HepG2 (cell line): ENCODE results near the gene PLOD3. TPM values are rescaled to one million over a fixed set of nuclear protein-coding genes. Genes with fewer than 3 reads are reported as not detected.

Experiments used
- ATAC-seq: fragments of 200-7000 bp; cut with Tn5 transposase; 3 replicates; pipeline ENCODE4 v1.9.1; 2020; ENCODE audit warnings: mild to moderate bottlenecking, moderate library complexity
- BruUV-seq: library from RNA; stranded (reverse); fragments of 400-500 nt; replicated peaks from 2 replicates; lab custom pipeline; 2021; lab: Mats Ljungman, UMichigan
- CTCF ChIA-PET: fragments of 300-600 bp; formaldehyde crosslinking; extraction: SDS; loops from one replicate; lab custom pipeline; 2021; ENCODE audit warnings: low total read pairs, inconsistent platforms, low intra/inter-chr PET ratio; lab: Yijun Ruan, JAX
- POLR2A ChIA-PET: fragments of 350-600 bp; sonication (Branson Sonifier 250); formaldehyde crosslinking; loops from one replicate; lab custom pipeline; 2020; ENCODE audit warnings: antibody characterized with exemption, inconsistent platforms; lab: Yijun Ruan, JAX
- DNase-seq: peaks from one replicate; pipeline ENCODE4 v3.0.0-alpha.2; 2015; ENCODE audit warnings: low spot score
- FAIRE-seq: peaks from 3 replicates; lab custom pipeline; 2011; peaks lifted over from hg19 to GRCh38; lab: Jason Lieb, UNC
- H2AFZ ChIP-seq: one replicate; pipeline ENCODE4 v1.6.1; 2011; ENCODE audit warnings: low read length, inconsistent platforms
- H3K27ac ChIP-seq: fragments of 300-600 bp; 3 replicates; pipeline ENCODE4 v1.8.0; 2011; ENCODE audit warnings: mixed run types, mild to moderate bottlenecking, mixed read lengths, low read length, inconsistent platforms; ENCODE audit not compliant: insufficient read depth; ENCODE audit errors: extremely low read length
- H3K27me3 ChIP-seq, 2 experiments: fragments of 200-600 bp in 1 of 2; 2 replicates in 1 of 2; 3 replicates in 1 of 2; pipeline versions ENCODE4 v1.6.0 to v1.8.0; 2011; ENCODE audit warnings: low read length in 2 of 2, mild to moderate bottlenecking in 2 of 2, moderate library complexity in 2 of 2, inconsistent platforms in 1 of 2; ENCODE audit not compliant: insufficient read depth in 2 of 2, control insufficient read depth in 1 of 2
- H3K36me3 ChIP-seq, 2 experiments: fragments of 200-600 bp in 1 of 2; replicated peaks in 1 of 2; 2 replicates in 1 of 2; 3 replicates in 1 of 2; pipeline versions ENCODE4 v1.5.1 to v1.8.0; 2011; ENCODE audit warnings: low read length in 2 of 2, inconsistent platforms in 1 of 2; ENCODE audit not compliant: insufficient read depth in 2 of 2, control insufficient read depth in 1 of 2
- H3K4me1 ChIP-seq: 2 replicates; pipeline ENCODE4 v1.5.1; 2012; ENCODE audit warnings: low read length, inconsistent platforms; ENCODE audit not compliant: insufficient read depth
- H3K4me2 ChIP-seq: 2 replicates; pipeline ENCODE4 v1.6.0; 2011; ENCODE audit warnings: low read depth, low read length, inconsistent platforms
- H3K4me3 ChIP-seq, 3 experiments: fragments of 200-600 bp in 1 of 3; sonication (generic), shearing (Covaris generic) in 1 of 3; replicated peaks in 1 of 3; 2 replicates each; pipeline ENCODE4 v1.5.1; 2011 to 2016; ENCODE audit warnings: low read length in 3 of 3, inconsistent platforms in 2 of 3, low read depth in 2 of 3, mild to moderate bottlenecking in 2 of 3, control low read depth in 1 of 3, mixed read lengths in 1 of 3; ENCODE audit not compliant: insufficient read depth in 1 of 3
- H3K79me2 ChIP-seq: one replicate; pipeline ENCODE4 v1.6.1; 2011; ENCODE audit warnings: low read length, inconsistent platforms; ENCODE audit not compliant: insufficient read depth
- H3K9ac ChIP-seq: 2 replicates; pipeline ENCODE4 v1.6.0; 2011; ENCODE audit warnings: mild to moderate bottlenecking, low read depth, low read length, inconsistent platforms; ENCODE audit not compliant: insufficient read depth
- H3K9me3 ChIP-seq: 2 replicates; pipeline ENCODE4 v1.5.1; 2012; ENCODE audit warnings: mild to moderate bottlenecking, low read length
- H4K20me1 ChIP-seq: 2 replicates; pipeline ENCODE4 v1.6.0; 2011; ENCODE audit warnings: inconsistent platforms, mild to moderate bottlenecking, low read length, moderate library complexity; ENCODE audit not compliant: insufficient read depth
- ARHGAP35 ChIP-seq: sonication (generic); formaldehyde crosslinking; IDR thresholded peaks from 2 replicates; pipeline ENCODE4 v1.9.0; 2022; ENCODE audit warnings: mild to moderate bottlenecking, inconsistent platforms, moderate library complexity, missing genetic modification reagents, borderline replicate concordance
- ATRX ChIP-seq: sonication (generic); formaldehyde crosslinking; IDR thresholded peaks from 2 replicates; pipeline ENCODE4 v1.4.0; 2020; ENCODE audit warnings: missing genetic modification reagents, borderline replicate concordance
- GTF2F1 ChIP-seq: fragments of 150-350 bp; IDR thresholded peaks from 2 replicates; pipeline ENCODE4 v1.6.1; 2014; ENCODE audit warnings: low read length
- HDAC1 ChIP-seq: sonication (generic); formaldehyde crosslinking; IDR thresholded peaks from 2 replicates; pipeline ENCODE4 v1.5.1; 2020; ENCODE audit warnings: mild to moderate bottlenecking, missing genetic modification reagents
- MEIS1 ChIP-seq: sonication (generic); formaldehyde crosslinking; IDR thresholded peaks from 2 replicates; pipeline ENCODE4 v1.9.0; 2021; ENCODE audit warnings: mild to moderate bottlenecking, missing genetic modification reagents, moderate library complexity, borderline replicate concordance
- NBN ChIP-seq: fragments of 450-650 bp; conservative IDR thresholded peaks from 2 replicates; pipeline ENCODE4 v1.6.1; 2017
- NFRKB ChIP-seq: fragments of 450-650 bp; IDR thresholded peaks from 2 replicates; pipeline ENCODE4 v1.6.1; 2017
- PHF21A ChIP-seq: sonication (generic); formaldehyde crosslinking; IDR thresholded peaks from 2 replicates; pipeline ENCODE4 v1.5.0; 2020; ENCODE audit warnings: mild to moderate bottlenecking, missing genetic modification reagents
- SALL2 ChIP-seq: sonication (generic); formaldehyde crosslinking; IDR thresholded peaks from 2 replicates; pipeline ENCODE4 v1.8.1; 2023; ENCODE audit warnings: mild to moderate bottlenecking, missing genetic modification reagents, inconsistent platforms
- STAT5B ChIP-seq: sonication (generic); formaldehyde crosslinking; IDR thresholded peaks from 2 replicates; pipeline ENCODE4 v1.4.0; 2020; ENCODE audit warnings: missing genetic modification reagents
- ZBTB1 ChIP-seq: sonication (generic); formaldehyde crosslinking; IDR thresholded peaks from 2 replicates; pipeline ENCODE4 v1.4.0; 2020; ENCODE audit warnings: missing genetic modification reagents, borderline replicate concordance
- ZFY ChIP-seq: sonication (generic); formaldehyde crosslinking; IDR thresholded peaks from 2 replicates; pipeline ENCODE4 v1.4.0; 2020; ENCODE audit warnings: missing genetic modification reagents
- ZNF350 ChIP-seq: sonication (generic); formaldehyde crosslinking; IDR thresholded peaks from 2 replicates; pipeline ENCODE4 v1.4.0; 2020; ENCODE audit warnings: mild to moderate bottlenecking, low read depth, missing genetic modification reagents, borderline replicate concordance
- WGBS: methylation state at CpG from one replicate; pipeline ENCODE4 v1.1.6; 2017; ENCODE audit warnings: low lambda C conversion rate; 5-methylcytosine and 5-hydroxymethylcytosine counted together
- in situ Hi-C: cut with HindIII; loops from 2 replicates; pipeline ENCODE4 v1.10.0; 2017; ENCODE audit warnings: low pct_unique_long_range_greater_than_20kb; ENCODE audit not compliant: extremely low pct_ligation_motif_present
- intact Hi-C: fragments of 100-400 bp; cut with micrococcal nuclease; formaldehyde crosslinking; loops from one replicate; pipeline ENCODE4 v1.10.0; 2022; ENCODE audit not compliant: unreplicated experiment
- polyA plus RNA-seq, 8 experiments: library from polyadenylated mRNA; depleted of rRNA in 3 of 8; stranded (reverse) in 7 of 8; unstranded in 1 of 8; fragments of >200 nt; fragmentation: Illumina TruSeq in 4 of 8; extraction: Trizol in 4 of 8; gene quantifications; 2 replicates each; pipeline versions ENCODE4 v1.2.1 to v1.2.3, GENCODE V29; 2011 to 2016; ENCODE audit warnings: low read depth in 4 of 8, missing spikeins in 1 of 8, mixed read lengths in 1 of 8; ENCODE audit not compliant: insufficient read depth in 1 of 8
- total RNA-seq, 5 experiments: library from RNA; depleted of rRNA; stranded (reverse); fragments of >200 nt; fragmentation: Illumina TruSeq; extraction: Trizol; gene quantifications; 2 replicates each; pipeline ENCODE4 v1.2.3, GENCODE V29; 2016; ENCODE audit warnings: low read depth in 1 of 5
- TF ChIP-seq, protein P1 (sequence below): sonication (generic); formaldehyde crosslinking; IDR thresholded peaks from 2 replicates; pipeline ENCODE4 v1.5.1; 2020; ENCODE audit warnings: mild to moderate bottlenecking, missing genetic modification reagents, borderline replicate concordance
- TF ChIP-seq, protein P2 (sequence below): sonication (generic); formaldehyde crosslinking; IDR thresholded peaks from 2 replicates; pipeline ENCODE4 v1.9.0; 2021; ENCODE audit warnings: missing genetic modification reagents, mild to moderate bottlenecking, borderline replicate concordance
- TF ChIP-seq, protein P3 (sequence below): IDR thresholded peaks from 2 replicates; pipeline ENCODE4 v1.6.1; 2018; ENCODE audit warnings: missing genetic modification reagents

Gene PLOD3
- total and polyA plus RNA-seq, 2 of the 13 experiments (the other 11 are each of a cell fraction or from before 2014, with no cell fraction given): 65.8 to 67.4 TPM

DNA sequence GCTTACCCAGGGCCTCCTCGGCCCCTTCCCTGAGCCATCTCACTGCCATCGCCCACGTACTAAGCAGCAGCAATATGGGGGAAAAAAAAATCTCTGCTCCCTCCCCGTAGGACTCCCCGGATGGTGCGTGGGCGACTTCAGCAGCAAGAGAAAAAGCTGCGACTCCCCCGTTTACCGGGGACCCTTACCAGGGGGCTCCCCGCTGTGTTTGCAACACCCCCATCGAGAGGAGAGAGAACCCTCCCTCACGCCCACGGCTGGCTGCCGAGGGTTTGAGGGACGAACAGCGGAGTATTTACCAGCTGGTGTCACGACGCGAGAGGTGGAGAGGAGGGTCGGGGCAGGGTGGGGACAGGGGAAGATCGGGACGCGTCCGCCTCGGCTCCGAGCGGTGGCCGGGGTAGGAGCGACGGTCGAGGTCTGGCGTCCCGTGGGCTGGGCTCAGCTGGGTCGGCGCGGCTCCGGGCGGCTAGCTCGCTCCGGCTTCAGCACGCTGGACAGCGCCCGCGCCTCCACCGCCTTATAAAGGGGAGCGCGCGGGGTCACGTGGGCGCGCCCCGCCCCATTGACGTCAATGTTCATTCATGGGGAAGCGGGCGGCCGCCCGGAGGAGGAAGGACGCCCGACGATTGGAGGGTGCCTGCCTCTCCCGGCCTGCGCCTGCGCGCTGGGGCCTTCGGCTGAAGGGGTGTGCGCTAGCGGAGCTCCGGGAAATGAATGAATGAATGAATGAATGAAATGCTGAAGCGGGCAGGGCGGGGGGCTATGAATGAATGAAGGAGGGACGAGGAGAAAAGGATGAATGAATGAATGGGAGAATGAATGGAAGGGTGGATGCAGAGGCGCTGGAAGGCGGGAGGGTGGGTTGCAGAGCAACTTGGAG is 52.1 kb downstream of the PLOD3 start, which contains the start of gene VGF:
VGF (minus strand) TSS at position 495 of the 883 bp plus-strand sequence. CDS start 726 bp downstream, outside the sequence.
- CTCF ChIA-PET: no interaction called here
- no peak for FAIRE-seq
- TF ChIP-seq, protein P1, sequence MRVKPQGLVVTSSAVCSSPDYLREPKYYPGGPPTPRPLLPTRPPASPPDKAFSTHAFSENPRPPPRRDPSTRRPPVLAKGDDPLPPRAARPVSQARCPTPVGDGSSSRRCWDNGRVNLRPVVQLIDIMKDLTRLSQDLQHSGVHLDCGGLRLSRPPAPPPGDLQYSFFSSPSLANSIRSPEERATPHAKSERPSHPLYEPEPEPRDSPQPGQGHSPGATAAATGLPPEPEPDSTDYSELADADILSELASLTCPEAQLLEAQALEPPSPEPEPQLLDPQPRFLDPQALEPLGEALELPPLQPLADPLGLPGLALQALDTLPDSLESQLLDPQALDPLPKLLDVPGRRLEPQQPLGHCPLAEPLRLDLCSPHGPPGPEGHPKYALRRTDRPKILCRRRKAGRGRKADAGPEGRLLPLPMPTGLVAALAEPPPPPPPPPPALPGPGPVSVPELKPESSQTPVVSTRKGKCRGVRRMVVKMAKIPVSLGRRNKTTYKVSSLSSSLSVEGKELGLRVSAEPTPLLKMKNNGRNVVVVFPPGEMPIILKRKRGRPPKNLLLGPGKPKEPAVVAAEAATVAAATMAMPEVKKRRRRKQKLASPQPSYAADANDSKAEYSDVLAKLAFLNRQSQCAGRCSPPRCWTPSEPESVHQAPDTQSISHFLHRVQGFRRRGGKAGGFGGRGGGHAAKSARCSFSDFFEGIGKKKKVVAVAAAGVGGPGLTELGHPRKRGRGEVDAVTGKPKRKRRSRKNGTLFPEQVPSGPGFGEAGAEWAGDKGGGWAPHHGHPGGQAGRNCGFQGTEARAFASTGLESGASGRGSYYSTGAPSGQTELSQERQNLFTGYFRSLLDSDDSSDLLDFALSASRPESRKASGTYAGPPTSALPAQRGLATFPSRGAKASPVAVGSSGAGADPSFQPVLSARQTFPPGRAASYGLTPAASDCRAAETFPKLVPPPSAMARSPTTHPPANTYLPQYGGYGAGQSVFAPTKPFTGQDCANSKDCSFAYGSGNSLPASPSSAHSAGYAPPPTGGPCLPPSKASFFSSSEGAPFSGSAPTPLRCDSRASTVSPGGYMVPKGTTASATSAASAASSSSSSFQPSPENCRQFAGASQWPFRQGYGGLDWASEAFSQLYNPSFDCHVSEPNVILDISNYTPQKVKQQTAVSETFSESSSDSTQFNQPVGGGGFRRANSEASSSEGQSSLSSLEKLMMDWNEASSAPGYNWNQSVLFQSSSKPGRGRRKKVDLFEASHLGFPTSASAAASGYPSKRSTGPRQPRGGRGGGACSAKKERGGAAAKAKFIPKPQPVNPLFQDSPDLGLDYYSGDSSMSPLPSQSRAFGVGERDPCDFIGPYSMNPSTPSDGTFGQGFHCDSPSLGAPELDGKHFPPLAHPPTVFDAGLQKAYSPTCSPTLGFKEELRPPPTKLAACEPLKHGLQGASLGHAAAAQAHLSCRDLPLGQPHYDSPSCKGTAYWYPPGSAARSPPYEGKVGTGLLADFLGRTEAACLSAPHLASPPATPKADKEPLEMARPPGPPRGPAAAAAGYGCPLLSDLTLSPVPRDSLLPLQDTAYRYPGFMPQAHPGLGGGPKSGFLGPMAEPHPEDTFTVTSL: 0 out of 2 replicates have a peak, but pooled peaks have one; percentile 54
- TF ChIP-seq MEIS1 (CRISPR knock-in tag): peak; percentile 41; the same call in 1 of the 2 replicates
- TF ChIP-seq, protein P2, sequence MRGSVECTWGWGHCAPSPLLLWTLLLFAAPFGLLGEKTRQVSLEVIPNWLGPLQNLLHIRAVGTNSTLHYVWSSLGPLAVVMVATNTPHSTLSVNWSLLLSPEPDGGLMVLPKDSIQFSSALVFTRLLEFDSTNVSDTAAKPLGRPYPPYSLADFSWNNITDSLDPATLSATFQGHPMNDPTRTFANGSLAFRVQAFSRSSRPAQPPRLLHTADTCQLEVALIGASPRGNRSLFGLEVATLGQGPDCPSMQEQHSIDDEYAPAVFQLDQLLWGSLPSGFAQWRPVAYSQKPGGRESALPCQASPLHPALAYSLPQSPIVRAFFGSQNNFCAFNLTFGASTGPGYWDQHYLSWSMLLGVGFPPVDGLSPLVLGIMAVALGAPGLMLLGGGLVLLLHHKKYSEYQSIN (CRISPR knock-in tag): peak; percentile 92; the same call in 1 of the 2 replicates
- TF ChIP-seq PHF21A (CRISPR knock-in tag): peak; percentile 90
- TF ChIP-seq SALL2 (CRISPR knock-in tag): peak; percentile 100
- no peak for TF ChIP-seq NFRKB
- peak; percentile 94 for TF ChIP-seq HDAC1 (CRISPR knock-in tag)
- TF ChIP-seq GTF2F1: no peak
- TF ChIP-seq NBN: no peak
- TF ChIP-seq ZBTB1 (CRISPR knock-in tag): peak; percentile 84; the same call in 1 of the 2 replicates
- TF ChIP-seq ZNF350 (CRISPR knock-in tag): peak; percentile 88
- TF ChIP-seq ATRX (CRISPR knock-in tag): no peak
- TF ChIP-seq ZFY (CRISPR knock-in tag): peak; percentile 69
- peak; percentile 97 for TF ChIP-seq STAT5B (CRISPR knock-in tag)
- peak; percentile 94 for TF ChIP-seq ARHGAP35 (CRISPR knock-in tag)
- TF ChIP-seq, protein P3, sequence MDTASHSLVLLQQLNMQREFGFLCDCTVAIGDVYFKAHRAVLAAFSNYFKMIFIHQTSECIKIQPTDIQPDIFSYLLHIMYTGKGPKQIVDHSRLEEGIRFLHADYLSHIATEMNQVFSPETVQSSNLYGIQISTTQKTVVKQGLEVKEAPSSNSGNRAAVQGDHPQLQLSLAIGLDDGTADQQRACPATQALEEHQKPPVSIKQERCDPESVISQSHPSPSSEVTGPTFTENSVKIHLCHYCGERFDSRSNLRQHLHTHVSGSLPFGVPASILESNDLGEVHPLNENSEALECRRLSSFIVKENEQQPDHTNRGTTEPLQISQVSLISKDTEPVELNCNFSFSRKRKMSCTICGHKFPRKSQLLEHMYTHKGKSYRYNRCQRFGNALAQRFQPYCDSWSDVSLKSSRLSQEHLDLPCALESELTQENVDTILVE (CRISPR knock-in tag): peak; percentile 98

More for the DNA sequence above, 52.1 kb downstream of the PLOD3 start, which contains the start of gene VGF:
- BruUV-seq: no TSS peak
- H4K20me1 ChIP-seq: peaks cover 9% of the 10 kb centered on the region; the same call in 1 of the 2 replicates
- DNase-seq (peak; percentile 85), ATAC-seq (peak; percentile 74)
- POLR2A ChIA-PET: interaction anchor here (0.7 to 1.4 kb wide), 10 partner anchors 9 to 69 kb away, joined by 3 to 6 read pairs (median 3); partner anchors contain the start of gene PLOD3
- intact Hi-C loops: no loop called here
- H3K9ac ChIP-seq: no peak within 1 kb of the TSS
- in situ Hi-C loops: no loop called here
- H3K4me2 ChIP-seq: peak within 1 kb of the TSS; percentile 73
- no peaks in the 10 kb centered on the region for H3K79me2 ChIP-seq
- H3K27ac ChIP-seq: no peak within 1 kb of the TSS
- H2AFZ ChIP-seq: no peak within 1 kb of the TSS
- WGBS: 8% methylated on average over 29 of the region's 74 CpGs
- H3K4me1 ChIP-seq: peaks cover 50% of the 10 kb centered on the region
- no peaks in the 10 kb centered on the region for H3K36me3 ChIP-seq
- peaks cover 3 to 50% of the 10 kb centered on the region in 2 experiments; a peak in 4 of 5 replicates for H3K27me3 ChIP-seq
- no peaks in the 10 kb centered on the region for H3K9me3 ChIP-seq
- peak within 1 kb of the TSS in 1 of 3 experiments; percentile 64; a peak in 2 of 6 replicates for H3K4me3 ChIP-seq
